ENCODE results near the gene PRAMEF12. TPM values are rescaled to one million over a fixed set of nuclear protein-coding genes. Genes with fewer than 3 reads are reported as not detected.

The PRAMEF12 gene
- total RNA-seq, 1 experiment from 2014 or later: not detected

Other genes with a start within 250 kb of the PRAMEF12 start
- 0.76 and 0.88 TPM in 2 replicates for gene DHRS3, start 155.5 kb upstream of the PRAMEF12 start, total RNA-seq (2014; rRNA removed; shearing (Covaris generic))
- not detected in 2 replicates for gene AADACL4, start 129.7 kb upstream of the PRAMEF12 start, total RNA-seq (2014; rRNA removed; shearing (Covaris generic))
- not detected in 2 replicates for gene AADACL3, start 57.6 kb upstream of the PRAMEF12 start, total RNA-seq (2014; rRNA removed; shearing (Covaris generic))
- gene CFAP107, start 27.5 kb upstream of the PRAMEF12 start, total RNA-seq (2014; rRNA removed; shearing (Covaris generic)): not detected in 2 replicates
- not detected in 2 replicates for gene PRAMEF1, start 17.7 kb downstream of the PRAMEF12 start, total RNA-seq (2014; rRNA removed; shearing (Covaris generic))
- gene PRAMEF11, start 57.7 kb downstream of the PRAMEF12 start, total RNA-seq (2014; rRNA removed; shearing (Covaris generic)): not detected in 2 replicates
- not detected in 2 replicates for gene HNRNPCL1, start 75.0 kb downstream of the PRAMEF12 start, total RNA-seq (2014; rRNA removed; shearing (Covaris generic))
- gene PRAMEF2, start 83.3 kb downstream of the PRAMEF12 start, total RNA-seq (2014; rRNA removed; shearing (Covaris generic)): not detected in 2 replicates
- not detected in 2 replicates for gene PRAMEF4, start 112.5 kb downstream of the PRAMEF12 start, total RNA-seq (2014; rRNA removed; shearing (Covaris generic))
- not detected in 2 replicates for gene PRAMEF10, start 124.5 kb downstream of the PRAMEF12 start, total RNA-seq (2014; rRNA removed; shearing (Covaris generic))
- gene PRAMEF7, start 142.9 kb downstream of the PRAMEF12 start, total RNA-seq (2014; rRNA removed; shearing (Covaris generic)): not detected in 2 replicates
- gene PRAMEF6, start 173.8 kb downstream of the PRAMEF12 start, total RNA-seq (2014; rRNA removed; shearing (Covaris generic)): not detected in 2 replicates